ENCODE data around the gene PRKCB.
"Not testable (repeated sequence)": the region's sequence is repeated elsewhere in the genome, so short reads cannot be mapped to it uniquely, and the experiment has no call there.

Gene PRKCB

GRCh38 chr16:24102209-24102660 is 266.5 kb downstream of the PRKCB start:
- DNase-seq (ENCODE audit: low read depth, low spot score), result no peak
- in situ Hi-C loops (cut with HindIII; ENCODE audit: low sequenced_read_pairs), result no loop called here
- no peak overlapping the region for H3K4me3 ChIP-seq (ENCODE audit: low read depth, low read length)
- TF ChIP-seq, protein P1, sequence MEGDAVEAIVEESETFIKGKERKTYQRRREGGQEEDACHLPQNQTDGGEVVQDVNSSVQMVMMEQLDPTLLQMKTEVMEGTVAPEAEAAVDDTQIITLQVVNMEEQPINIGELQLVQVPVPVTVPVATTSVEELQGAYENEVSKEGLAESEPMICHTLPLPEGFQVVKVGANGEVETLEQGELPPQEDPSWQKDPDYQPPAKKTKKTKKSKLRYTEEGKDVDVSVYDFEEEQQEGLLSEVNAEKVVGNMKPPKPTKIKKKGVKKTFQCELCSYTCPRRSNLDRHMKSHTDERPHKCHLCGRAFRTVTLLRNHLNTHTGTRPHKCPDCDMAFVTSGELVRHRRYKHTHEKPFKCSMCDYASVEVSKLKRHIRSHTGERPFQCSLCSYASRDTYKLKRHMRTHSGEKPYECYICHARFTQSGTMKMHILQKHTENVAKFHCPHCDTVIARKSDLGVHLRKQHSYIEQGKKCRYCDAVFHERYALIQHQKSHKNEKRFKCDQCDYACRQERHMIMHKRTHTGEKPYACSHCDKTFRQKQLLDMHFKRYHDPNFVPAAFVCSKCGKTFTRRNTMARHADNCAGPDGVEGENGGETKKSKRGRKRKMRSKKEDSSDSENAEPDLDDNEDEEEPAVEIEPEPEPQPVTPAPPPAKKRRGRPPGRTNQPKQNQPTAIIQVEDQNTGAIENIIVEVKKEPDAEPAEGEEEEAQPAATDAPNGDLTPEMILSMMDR (IDR thresholded peaks at IDR 0.05; ENCODE audit: low read depth, low read length), result no peak

- H3K4me3 ChIP-seq (ENCODE audit: low read depth, low read length); in situ Hi-C loops (cut with HindIII; ENCODE audit: low sequenced_read_pairs); DNase-seq (ENCODE audit: low read depth, low spot score): not testable (repeated sequence)
Observed at GRCh38 chr16:24105471-24105870, 269.7 kb downstream of the PRKCB start.

DNA sequence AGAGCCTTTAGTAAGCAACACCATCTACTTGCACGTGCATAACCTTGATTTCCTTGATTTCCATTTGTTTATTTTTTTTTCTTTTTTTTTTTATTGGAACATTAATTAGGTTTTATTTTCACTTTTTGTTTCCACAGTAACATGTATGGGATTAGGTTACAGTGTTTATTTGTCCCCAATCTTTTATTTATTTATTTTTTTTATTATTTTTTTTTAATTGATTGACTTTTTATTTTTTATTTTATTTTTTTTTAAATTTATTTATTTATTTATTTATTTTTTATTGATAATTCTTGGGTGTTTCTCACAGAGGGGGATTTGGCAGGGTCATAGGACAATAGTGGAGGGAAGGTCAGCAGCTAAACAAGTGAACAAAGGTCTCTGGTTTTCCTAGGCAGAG is 272.3 kb downstream of the PRKCB start:
- DNase-seq (ENCODE audit: low read depth, low spot score); in situ Hi-C loops (cut with HindIII; ENCODE audit: low sequenced_read_pairs); H3K4me3 ChIP-seq (ENCODE audit: low read depth, low read length): not testable (repeated sequence)

DNA sequence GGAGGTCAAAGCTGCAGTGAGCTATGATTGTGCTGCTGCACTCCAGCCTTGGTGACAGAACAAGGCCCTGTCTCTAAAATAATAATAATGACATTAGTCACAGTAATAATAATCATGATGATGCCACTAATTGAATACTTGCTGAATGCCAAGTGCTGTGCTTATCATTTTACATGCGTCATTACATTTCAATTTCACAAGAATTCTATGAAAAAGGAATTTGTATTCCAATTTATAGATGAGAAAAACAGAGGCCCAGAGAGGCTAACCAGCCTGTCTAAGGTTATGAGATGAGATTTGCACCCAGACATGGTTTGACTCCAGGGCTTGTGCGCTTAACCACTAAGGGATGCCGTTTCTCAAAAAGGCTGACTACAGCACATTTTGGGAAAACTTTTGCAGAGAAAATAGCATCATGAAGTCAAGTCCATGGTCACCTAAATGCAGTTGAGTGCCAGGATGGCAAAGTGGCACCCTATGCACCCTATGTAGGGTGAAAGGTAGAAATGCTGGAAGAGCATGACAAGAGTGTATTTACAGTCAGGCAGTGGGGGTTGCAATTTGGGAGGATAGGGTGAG is 276.0 kb downstream of the PRKCB start:
- no peak overlapping the region for H3K4me3 ChIP-seq (ENCODE audit: low read depth, low read length)
- TF ChIP-seq, protein P1 (IDR thresholded peaks at IDR 0.05; ENCODE audit: low read depth, low read length), result no peak
- in situ Hi-C loops (cut with HindIII; ENCODE audit: low sequenced_read_pairs), result no loop called here
- DNase-seq (ENCODE audit: low read depth, low spot score), result no peak

- in situ Hi-C loops (cut with HindIII; ENCODE audit: low sequenced_read_pairs), result no loop called here
- H3K4me3 ChIP-seq (ENCODE audit: low read depth, low read length), result no peak overlapping the region
- DNase-seq (ENCODE audit: low read depth, low spot score), result no peak
- TF ChIP-seq, protein P1 (IDR thresholded peaks at IDR 0.05; ENCODE audit: low read depth, low read length), result no peak
Observed at GRCh38 chr16:24113115-24113745, 277.4 kb downstream of the PRKCB start.

GRCh38 chr16:24114876-24115275 is 279.1 kb downstream of the PRKCB start:
- DNase-seq (ENCODE audit: low read depth, low spot score), result no peak
- TF ChIP-seq, protein P1 (IDR thresholded peaks at IDR 0.05; ENCODE audit: low read depth, low read length), result no peak
- in situ Hi-C loops (cut with HindIII; ENCODE audit: low sequenced_read_pairs), result no loop called here
- H3K4me3 ChIP-seq (ENCODE audit: low read depth, low read length), result no peak overlapping the region

GRCh38 chr16:24116046-24116776 is 280.4 kb downstream of the PRKCB start:
- TF ChIP-seq, protein P1 (IDR thresholded peaks at IDR 0.05; ENCODE audit: low read depth, low read length), result no peak
- in situ Hi-C loops (cut with HindIII; ENCODE audit: low sequenced_read_pairs), result no loop called here
- no peak for DNase-seq (ENCODE audit: low read depth, low spot score)
- no peak overlapping the region for H3K4me3 ChIP-seq (ENCODE audit: low read depth, low read length)

All from astrocyte of the spinal cord (primary cell).